IMR-90 (cell line): Measurements from ENCODE around the gene TET1.

Experiments used
- BHLHE40 ChIP-seq: fragments of 150-350 bp; IDR thresholded peaks from 2 replicates; pipeline ENCODE4 v1.6.1; 2016; ENCODE audit warnings: mild to moderate bottlenecking, low read depth, low read length
- FOS ChIP-seq: fragments of 150-350 bp; IDR thresholded peaks from 2 replicates; pipeline ENCODE4 v1.6.1; 2016; ENCODE audit warnings: low read depth, low read length
- MXI1 ChIP-seq: IDR thresholded peaks from 2 replicates; pipeline ENCODE4 v1.6.1; 2012; ENCODE audit warnings: low read depth, mild to moderate bottlenecking, low read length, moderate library complexity, borderline replicate concordance
- POLR2A ChIP-seq: IDR thresholded peaks from 2 replicates; pipeline ENCODE4 v1.6.1; 2012; ENCODE audit warnings: mild to moderate bottlenecking, low read depth, low read length
- RAD21 ChIP-seq: IDR thresholded peaks from 2 replicates; pipeline ENCODE4 v1.6.1; 2012; ENCODE audit warnings: low read length, improper control_type of control experiment
- SMC3 ChIP-seq: fragments of 150-350 bp; IDR thresholded peaks from 2 replicates; pipeline ENCODE4 v1.6.1; 2016; ENCODE audit warnings: low read depth, mild to moderate bottlenecking, antibody characterized with exemption, low read length, moderate library complexity
- USF2 ChIP-seq: fragments of 150-350 bp; IDR thresholded peaks from 2 replicates; pipeline ENCODE4 v1.6.1; 2017; ENCODE audit warnings: mild to moderate bottlenecking, antibody characterized with exemption, low read length, low read depth
- TF ChIP-seq, protein P1 (sequence below): conservative IDR thresholded peaks from 2 replicates; pipeline ENCODE4 v1.5.1; 2012; ENCODE audit warnings: mild to moderate bottlenecking, low read depth, low read length, improper control_type of control experiment

GRCh38 chr10:68574051-68574450 is 13.9 kb downstream of the TET1 start:
- TF ChIP-seq, protein P1, sequence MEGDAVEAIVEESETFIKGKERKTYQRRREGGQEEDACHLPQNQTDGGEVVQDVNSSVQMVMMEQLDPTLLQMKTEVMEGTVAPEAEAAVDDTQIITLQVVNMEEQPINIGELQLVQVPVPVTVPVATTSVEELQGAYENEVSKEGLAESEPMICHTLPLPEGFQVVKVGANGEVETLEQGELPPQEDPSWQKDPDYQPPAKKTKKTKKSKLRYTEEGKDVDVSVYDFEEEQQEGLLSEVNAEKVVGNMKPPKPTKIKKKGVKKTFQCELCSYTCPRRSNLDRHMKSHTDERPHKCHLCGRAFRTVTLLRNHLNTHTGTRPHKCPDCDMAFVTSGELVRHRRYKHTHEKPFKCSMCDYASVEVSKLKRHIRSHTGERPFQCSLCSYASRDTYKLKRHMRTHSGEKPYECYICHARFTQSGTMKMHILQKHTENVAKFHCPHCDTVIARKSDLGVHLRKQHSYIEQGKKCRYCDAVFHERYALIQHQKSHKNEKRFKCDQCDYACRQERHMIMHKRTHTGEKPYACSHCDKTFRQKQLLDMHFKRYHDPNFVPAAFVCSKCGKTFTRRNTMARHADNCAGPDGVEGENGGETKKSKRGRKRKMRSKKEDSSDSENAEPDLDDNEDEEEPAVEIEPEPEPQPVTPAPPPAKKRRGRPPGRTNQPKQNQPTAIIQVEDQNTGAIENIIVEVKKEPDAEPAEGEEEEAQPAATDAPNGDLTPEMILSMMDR = no peak
- TF ChIP-seq MXI1 (no peak), BHLHE40 (no peak), POLR2A (no peak), SMC3 (no peak), FOS (no peak), RAD21 (no peak), USF2 (no peak)
